Liver (tissue), 9 donors: Measurements from ENCODE around the gene POLR3A. TPM values are rescaled to one million over a fixed set of nuclear protein-coding genes. Genes with fewer than 3 reads are reported as not detected.

Experiments
- DNase-seq: peaks from one replicate; pipeline ENCODE4 v3.0.0-alpha.2; 2017; ENCODE audit warnings: low spot score
- H3K27ac ChIP-seq, 2 donors: one replicate each; pipeline ENCODE4 v1.7.0; 2013; ENCODE audit warnings: inconsistent platforms in 2 of 2, low read length in 2 of 2, control low read depth in 1 of 2, low read depth in 1 of 2, mild to moderate bottlenecking in 1 of 2
- H3K27me3 ChIP-seq, 4 donors: one replicate each; pipeline versions ENCODE4 v1.6.1 to v1.7.0; 2013; ENCODE audit warnings: low read length in 3 of 4, inconsistent platforms in 1 of 4, mild to moderate bottlenecking in 1 of 4, moderate library complexity in 1 of 4; ENCODE audit not compliant: control insufficient read depth in 4 of 4, insufficient read depth in 4 of 4
- H3K36me3 ChIP-seq, 4 donors: one replicate each; pipeline versions ENCODE4 v1.6.1 to v1.7.0; 2013; ENCODE audit warnings: low read length in 3 of 4, mild to moderate bottlenecking in 3 of 4, low read depth in 1 of 4, moderate library complexity in 1 of 4; ENCODE audit not compliant: control insufficient read depth in 4 of 4, insufficient read depth in 3 of 4
- H3K4me1 ChIP-seq, 4 donors: one replicate each; pipeline versions ENCODE4 v1.6.1 to v1.7.0; 2013; ENCODE audit warnings: low read length in 3 of 4, mild to moderate bottlenecking in 3 of 4, moderate library complexity in 1 of 4; ENCODE audit not compliant: control insufficient read depth in 4 of 4, insufficient read depth in 4 of 4
- H3K4me3 ChIP-seq, 3 donors: one replicate each; pipeline versions ENCODE4 v1.6.1 to v1.7.0; 2013; ENCODE audit warnings: low read length in 3 of 3, control low read depth in 1 of 3, low read depth in 1 of 3, mild to moderate bottlenecking in 1 of 3
- H3K9ac ChIP-seq, 2 donors: one replicate each; pipeline ENCODE4 v1.7.0; 2013; ENCODE audit warnings: low read length in 2 of 2, mild to moderate bottlenecking in 2 of 2, moderate library complexity in 2 of 2, control low read depth in 1 of 2, low read depth in 1 of 2
- H3K9me3 ChIP-seq, 4 donors: one replicate each; pipeline versions ENCODE4 v1.6.1 to v1.7.0; 2013; ENCODE audit warnings: low read length in 3 of 4; ENCODE audit not compliant: control insufficient read depth in 4 of 4
- ATF3 ChIP-seq: IDR thresholded peaks from 2 replicates; pipeline ENCODE4 v1.6.1; 2016; ENCODE audit warnings: antibody characterized with exemption
- CTCF ChIP-seq: fragments of 150-350 bp; IDR thresholded peaks from 2 replicates; pipeline ENCODE4 v1.5.1; 2017; ENCODE audit warnings: improper control_type of control experiment, low read depth, low read length; ENCODE audit not compliant: missing input control
- EGR1 ChIP-seq, 2 donors: IDR thresholded peaks; 2 replicates each; pipeline ENCODE4 v1.6.1; 2016 to 2018; ENCODE audit warnings: antibody characterized with exemption in 2 of 2, low read depth in 2 of 2
- FOXA1 ChIP-seq: IDR thresholded peaks from 2 replicates; pipeline ENCODE4 v1.6.1; 2016; ENCODE audit warnings: antibody characterized with exemption
- FOXA2 ChIP-seq: IDR thresholded peaks from 2 replicates; pipeline ENCODE4 v1.6.1; 2016; ENCODE audit warnings: antibody characterized with exemption
- GABPA ChIP-seq, 2 donors: IDR thresholded peaks in 1 of 2; conservative IDR thresholded peaks in 1 of 2; 2 replicates each; pipeline ENCODE4 v1.6.1; 2016; ENCODE audit warnings: antibody characterized with exemption in 2 of 2, mild to moderate bottlenecking in 1 of 2, moderate library complexity in 1 of 2
- HNF4A ChIP-seq, 2 donors: conservative IDR thresholded peaks; 2 replicates each; pipeline ENCODE4 v1.6.1; 2016; ENCODE audit warnings: antibody characterized with exemption in 2 of 2, mild to moderate bottlenecking in 2 of 2
- HNF4G ChIP-seq: IDR thresholded peaks from 2 replicates; pipeline ENCODE4 v1.6.1; 2016; ENCODE audit warnings: antibody characterized with exemption
- JUND ChIP-seq, 2 donors: IDR thresholded peaks; 2 replicates each; pipeline ENCODE4 v1.6.1; 2016; ENCODE audit warnings: antibody characterized with exemption in 2 of 2
- NR2F2 ChIP-seq: IDR thresholded peaks from 2 replicates; pipeline ENCODE4 v1.6.1; 2016; ENCODE audit warnings: antibody characterized with exemption
- REST ChIP-seq: IDR thresholded peaks from 2 replicates; pipeline ENCODE4 v1.6.1; 2016; ENCODE audit warnings: antibody characterized with exemption, mild to moderate bottlenecking
- RXRA ChIP-seq, 2 donors: IDR thresholded peaks; 2 replicates each; pipeline ENCODE4 v1.6.1; 2017 to 2018; ENCODE audit warnings: antibody characterized with exemption in 2 of 2, mild to moderate bottlenecking in 1 of 2
- SP1 ChIP-seq: IDR thresholded peaks from 2 replicates; pipeline ENCODE4 v1.6.1; 2018; ENCODE audit warnings: antibody characterized with exemption, mild to moderate bottlenecking
- TAF1 ChIP-seq: conservative IDR thresholded peaks from 2 replicates; pipeline ENCODE4 v1.6.1; 2016; ENCODE audit warnings: antibody characterized with exemption, mild to moderate bottlenecking
- YY1 ChIP-seq: IDR thresholded peaks from 2 replicates; pipeline ENCODE4 v1.6.1; 2016; ENCODE audit warnings: antibody characterized with exemption, mild to moderate bottlenecking
- WGBS: extraction: QIAGEN DNeasy Blood & Tissue Kit; methylation state at CpG from one replicate; pipeline ENCODE4 v1.1.7; 2013; 5-methylcytosine and 5-hydroxymethylcytosine counted together
- polyA plus RNA-seq, 2 donors: library from polyadenylated mRNA; stranded (reverse) in 1 of 2; unstranded in 1 of 2; fragments of 200-250 nt in 1 of 2; fragments of >200 nt in 1 of 2; fragmentation: Nextera tagmentation in 1 of 2; extraction: Ambion mirVana in 1 of 2; gene quantifications; one replicate each; pipeline versions ENCODE4 v1.2.1 to v1.2.3, GENCODE V29; 2013 to 2015
- total RNA-seq, 2 donors: library from RNA; depleted of rRNA; stranded (reverse); fragments of >200 nt; gene quantifications; one replicate each; pipeline ENCODE4 v1.2.3, GENCODE V29; 2014
- TF ChIP-seq, protein P1 (sequence below): IDR thresholded peaks from 2 replicates; pipeline ENCODE4 v1.6.1; 2016; ENCODE audit warnings: antibody characterized with exemption
- TF ChIP-seq, protein P2 (sequence below): IDR thresholded peaks from 2 replicates; pipeline ENCODE4 v1.6.1; 2016; ENCODE audit warnings: antibody characterized with exemption
- donor health status: healthy.
- donor health status: healthy.
- donor health status: healthy.
- donor health status: healthy.
- donor health status: healthy.

Gene POLR3A
- total and polyA plus RNA-seq, 4 donors = 3.2 to 9.6 (median 5.5) TPM

GRCh38 chr10:78035933-78036583 is 6.7 kb upstream of the POLR3A start:
- no peak for DNase-seq
- TF ChIP-seq RXRA (IDR thresholded peaks at IDR 0.05) = no peak
- TF ChIP-seq, protein P1, sequence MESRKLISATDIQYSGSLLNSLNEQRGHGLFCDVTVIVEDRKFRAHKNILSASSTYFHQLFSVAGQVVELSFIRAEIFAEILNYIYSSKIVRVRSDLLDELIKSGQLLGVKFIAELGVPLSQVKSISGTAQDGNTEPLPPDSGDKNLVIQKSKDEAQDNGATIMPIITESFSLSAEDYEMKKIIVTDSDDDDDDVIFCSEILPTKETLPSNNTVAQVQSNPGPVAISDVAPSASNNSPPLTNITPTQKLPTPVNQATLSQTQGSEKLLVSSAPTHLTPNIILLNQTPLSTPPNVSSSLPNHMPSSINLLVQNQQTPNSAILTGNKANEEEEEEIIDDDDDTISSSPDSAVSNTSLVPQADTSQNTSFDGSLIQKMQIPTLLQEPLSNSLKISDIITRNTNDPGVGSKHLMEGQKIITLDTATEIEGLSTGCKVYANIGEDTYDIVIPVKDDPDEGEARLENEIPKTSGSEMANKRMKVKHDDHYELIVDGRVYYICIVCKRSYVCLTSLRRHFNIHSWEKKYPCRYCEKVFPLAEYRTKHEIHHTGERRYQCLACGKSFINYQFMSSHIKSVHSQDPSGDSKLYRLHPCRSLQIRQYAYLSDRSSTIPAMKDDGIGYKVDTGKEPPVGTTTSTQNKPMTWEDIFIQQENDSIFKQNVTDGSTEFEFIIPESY = no peak
- no peak for TF ChIP-seq JUND (IDR thresholded peaks at IDR 0.05)
- no peak for TF ChIP-seq HNF4G
- TF ChIP-seq FOXA1 = no peak
- no peak for TF ChIP-seq HNF4A (conservative IDR thresholded peaks at IDR 0.05)
- no peak for TF ChIP-seq TAF1
- no peak for TF ChIP-seq CTCF
- no peak for TF ChIP-seq REST
- TF ChIP-seq FOXA2 = no peak
- no peak for TF ChIP-seq YY1
- no peak for TF ChIP-seq SP1
- no peak for TF ChIP-seq ATF3
- TF ChIP-seq, protein P2, sequence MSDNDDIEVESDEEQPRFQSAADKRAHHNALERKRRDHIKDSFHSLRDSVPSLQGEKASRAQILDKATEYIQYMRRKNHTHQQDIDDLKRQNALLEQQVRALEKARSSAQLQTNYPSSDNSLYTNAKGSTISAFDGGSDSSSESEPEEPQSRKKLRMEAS = no peak
- no peak for TF ChIP-seq EGR1 (IDR thresholded peaks at IDR 0.05; ENCODE audit: low read depth in 2 of 2)
- no peak for TF ChIP-seq NR2F2
- TF ChIP-seq GABPA (IDR thresholded peaks at IDR 0.05 in 1 of 2, conservative IDR thresholded peaks at IDR 0.05 in 1 of 2) = no peak
- Histone ChIP-seq H3K9ac (no peak overlapping the region), H3K4me3 (no peak overlapping the region), H3K27me3 (no peaks in the 10 kb centered on the region), H3K4me1 (peaks cover 0 to 11% (median 5%) of the 10 kb centered on the region in 4 donors), H3K27ac (no peak overlapping the region), H3K9me3 (no peaks in the 10 kb centered on the region), H3K36me3 (peaks cover 16 to 55% (median 51%) of the 10 kb centered on the region in 4 donors)
- WGBS = 87% methylated on average over 9 of the region's 9 CpGs
